Peyer's patch (tissue), 4 donors: ENCODE results near the gene GIPC1. TPM values are rescaled to one million over a fixed set of nuclear protein-coding genes. Genes with fewer than 3 reads are reported as not detected.
A peak's percentile ranks its signal among the peaks of the same experiment; 100 is the strongest.

ENCODE experiments used
- DNase-seq, 3 donors: peaks; one replicate each; pipeline ENCODE4 v3.0.0-alpha.2; 2017 to 2019
- H3K27ac ChIP-seq, 4 donors: fragments of 200-600 bp; sonication (generic); one replicate each; pipeline ENCODE4 v1.5.1; 2016 to 2019
- H3K27me3 ChIP-seq, 2 donors: fragments of 200-600 bp; sonication (generic); one replicate each; pipeline ENCODE4 v1.5.1; 2019
- H3K36me3 ChIP-seq, 3 donors: fragments of 200-600 bp; sonication (generic); one replicate each; pipeline ENCODE4 v1.5.1; 2016 to 2019
- H3K4me1 ChIP-seq, 4 donors: fragments of 200-600 bp; sonication (generic); one replicate each; pipeline ENCODE4 v1.5.1; 2016 to 2019
- H3K4me3 ChIP-seq, 4 donors: fragments of 200-600 bp; sonication (generic); 1 replicate in 3 of 4; 2 replicates in 1 of 4; pipeline ENCODE4 v1.5.1; 2016 to 2019; ENCODE audit warnings: mild to moderate bottlenecking in 1 of 4
- H3K9me3 ChIP-seq, 4 donors: fragments of 200-600 bp; sonication (generic); one replicate each; pipeline ENCODE4 v1.5.1; 2016 to 2019; ENCODE audit warnings: mild to moderate bottlenecking in 1 of 4
- POLR2A ChIP-seq, 2 donors: fragments of 450-650 bp; IDR thresholded peaks; one replicate each; pipeline ENCODE4 v1.5.1; 2017; ENCODE audit warnings: antibody characterized with exemption in 2 of 2, mild to moderate bottlenecking in 2 of 2, moderate library complexity in 2 of 2
- total RNA-seq, 4 donors: library from RNA; depleted of rRNA; stranded (reverse); fragments of >200 nt; gene quantifications; one replicate each; pipeline ENCODE4 v1.1.0, GENCODE V29; 2016
- TF ChIP-seq, protein P1 (sequence below), 6 experiments: fragments of 450-650 bp in 4 of 6; fragments of 200-600 bp in 2 of 6; sonication (generic) in 1 of 6; IDR thresholded peaks; one replicate each; pipeline ENCODE4 v1.5.1; 2017 to 2019; ENCODE audit warnings: antibody characterized with exemption in 6 of 6, mild to moderate bottlenecking in 3 of 6, moderate library complexity in 1 of 6

The GIPC1 gene
- total RNA-seq, 4 donors from 2014 or later = 45.8 to 68.5 (median 65.2) TPM

DNA sequence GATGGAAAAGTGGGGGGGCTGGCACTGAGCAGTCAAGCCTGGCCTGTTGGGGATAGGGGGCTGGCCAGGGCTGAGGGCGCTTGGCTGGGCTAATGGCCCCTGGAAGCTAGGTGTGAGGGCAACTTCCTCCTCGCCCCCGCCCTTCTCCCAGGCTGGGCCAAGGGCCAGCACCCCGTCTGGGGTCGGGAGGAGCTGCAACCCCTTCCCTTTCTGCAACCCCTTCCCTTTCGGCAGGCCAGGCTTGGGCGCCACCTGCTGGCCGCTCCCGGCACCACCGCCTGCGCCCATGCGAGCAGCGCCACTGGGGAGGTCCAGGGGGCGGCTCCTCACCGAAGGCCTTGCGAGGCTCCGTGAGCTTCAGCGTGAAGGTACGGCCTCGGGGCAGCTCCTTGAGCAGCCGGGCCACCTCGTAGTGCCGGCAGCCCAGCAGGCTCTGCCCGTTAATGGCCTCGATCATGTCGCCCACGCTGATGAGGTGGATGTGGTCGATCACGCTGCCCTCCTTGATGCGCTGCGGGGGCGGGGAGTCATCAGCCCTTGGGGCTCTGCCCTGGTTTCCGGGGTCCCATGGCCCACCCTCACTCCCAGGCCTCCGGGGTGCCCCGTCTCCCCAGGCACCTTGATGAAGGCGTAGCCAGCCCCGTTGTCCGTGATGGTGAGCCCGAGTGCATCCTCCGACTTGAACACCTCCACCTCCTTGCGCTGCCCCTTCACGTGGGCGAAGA is 15.8 kb downstream of the GIPC1 start:
- Histone ChIP-seq H3K27me3 (no peaks in the 10 kb centered on the region), H3K4me1 (peaks cover 0 to 15% (median 2%) of the 10 kb centered on the region in 4 donors), H3K4me3 (peak overlapping the region in 1 of 4 donors; percentile 2), H3K36me3 (peaks cover 0 to 57% (median 0%) of the 10 kb centered on the region in 3 donors), H3K27ac (peak overlapping the region in 1 of 4 donors; percentile 42), H3K9me3 (no peaks in the 10 kb centered on the region)
- peak in 2 of 3 donors; percentile 53 to 79 for DNase-seq
- TF ChIP-seq POLR2A (IDR thresholded peaks at IDR 0.05) = no peak
- TF ChIP-seq, protein P1, sequence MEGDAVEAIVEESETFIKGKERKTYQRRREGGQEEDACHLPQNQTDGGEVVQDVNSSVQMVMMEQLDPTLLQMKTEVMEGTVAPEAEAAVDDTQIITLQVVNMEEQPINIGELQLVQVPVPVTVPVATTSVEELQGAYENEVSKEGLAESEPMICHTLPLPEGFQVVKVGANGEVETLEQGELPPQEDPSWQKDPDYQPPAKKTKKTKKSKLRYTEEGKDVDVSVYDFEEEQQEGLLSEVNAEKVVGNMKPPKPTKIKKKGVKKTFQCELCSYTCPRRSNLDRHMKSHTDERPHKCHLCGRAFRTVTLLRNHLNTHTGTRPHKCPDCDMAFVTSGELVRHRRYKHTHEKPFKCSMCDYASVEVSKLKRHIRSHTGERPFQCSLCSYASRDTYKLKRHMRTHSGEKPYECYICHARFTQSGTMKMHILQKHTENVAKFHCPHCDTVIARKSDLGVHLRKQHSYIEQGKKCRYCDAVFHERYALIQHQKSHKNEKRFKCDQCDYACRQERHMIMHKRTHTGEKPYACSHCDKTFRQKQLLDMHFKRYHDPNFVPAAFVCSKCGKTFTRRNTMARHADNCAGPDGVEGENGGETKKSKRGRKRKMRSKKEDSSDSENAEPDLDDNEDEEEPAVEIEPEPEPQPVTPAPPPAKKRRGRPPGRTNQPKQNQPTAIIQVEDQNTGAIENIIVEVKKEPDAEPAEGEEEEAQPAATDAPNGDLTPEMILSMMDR (IDR thresholded peaks at IDR 0.05) = peak; percentile 69 to 91 (median 74)

GRCh38 chr19:14479309-14479974 is 16.5 kb downstream of the GIPC1 start:
- Histone ChIP-seq H3K27me3 (no peaks in the 10 kb centered on the region), H3K9me3 (no peaks in the 10 kb centered on the region), H3K4me1 (peaks cover 0 to 20% (median 3%) of the 10 kb centered on the region in 4 donors), H3K36me3 (peaks cover 0 to 50% (median 0%) of the 10 kb centered on the region in 3 donors), H3K4me3 (no peak overlapping the region), H3K27ac (peak overlapping the region in 1 of 4 donors; percentile 42)
- TF ChIP-seq POLR2A (IDR thresholded peaks at IDR 0.05) = no peak
- TF ChIP-seq, protein P1 (IDR thresholded peaks at IDR 0.05) = no peak
- no peak for DNase-seq

DNA sequence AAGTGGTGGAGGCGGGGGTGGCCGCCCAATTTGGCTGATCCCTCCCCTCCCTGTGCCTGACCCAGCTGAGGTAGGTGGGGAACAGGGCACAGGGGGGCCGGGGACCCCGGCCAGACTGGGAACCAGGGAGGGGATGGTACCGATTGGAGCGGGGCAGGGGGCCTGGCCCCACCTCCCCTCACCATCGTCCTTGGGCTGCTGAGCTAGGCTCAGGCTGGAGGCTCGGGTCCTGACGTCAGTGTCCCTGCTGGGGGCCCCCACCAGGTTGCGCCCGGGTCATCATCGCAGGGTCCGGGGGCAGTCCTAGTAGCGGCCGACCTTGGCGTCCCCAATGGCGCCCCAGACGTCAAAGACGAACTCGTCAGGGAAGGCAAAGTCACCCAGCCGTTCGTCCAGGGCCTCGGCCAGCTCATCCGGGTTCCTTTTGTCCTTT is 17.8 kb downstream of the GIPC1 start:
- peak overlapping the region in 1 of 4 donors; percentile 57 for H3K27ac ChIP-seq
- TF ChIP-seq, protein P1 (IDR thresholded peaks at IDR 0.05) = no peak
- no peak for TF ChIP-seq POLR2A (IDR thresholded peaks at IDR 0.05)
- H3K9me3 ChIP-seq = no peaks in the 10 kb centered on the region
- peaks cover 0 to 32% (median 8%) of the 10 kb centered on the region in 4 donors for H3K4me1 ChIP-seq
- H3K4me3 ChIP-seq = no peak overlapping the region
- H3K36me3 ChIP-seq = peaks cover 0 to 46% (median 0%) of the 10 kb centered on the region in 3 donors
- DNase-seq = no peak
- H3K27me3 ChIP-seq = peaks cover 0 to 3% of the 10 kb centered on the region in 2 donors

GRCh38 chr19:14477418-14478112 is 18.4 kb downstream of the GIPC1 start:
- H3K36me3 ChIP-seq = peaks cover 0 to 43% (median 0%) of the 10 kb centered on the region in 3 donors
- H3K27ac ChIP-seq = peak overlapping the region in 2 of 4 donors; percentile 40 to 57
- TF ChIP-seq, protein P1 (IDR thresholded peaks at IDR 0.05) = no peak
- no peak for TF ChIP-seq POLR2A (IDR thresholded peaks at IDR 0.05)

DNA sequence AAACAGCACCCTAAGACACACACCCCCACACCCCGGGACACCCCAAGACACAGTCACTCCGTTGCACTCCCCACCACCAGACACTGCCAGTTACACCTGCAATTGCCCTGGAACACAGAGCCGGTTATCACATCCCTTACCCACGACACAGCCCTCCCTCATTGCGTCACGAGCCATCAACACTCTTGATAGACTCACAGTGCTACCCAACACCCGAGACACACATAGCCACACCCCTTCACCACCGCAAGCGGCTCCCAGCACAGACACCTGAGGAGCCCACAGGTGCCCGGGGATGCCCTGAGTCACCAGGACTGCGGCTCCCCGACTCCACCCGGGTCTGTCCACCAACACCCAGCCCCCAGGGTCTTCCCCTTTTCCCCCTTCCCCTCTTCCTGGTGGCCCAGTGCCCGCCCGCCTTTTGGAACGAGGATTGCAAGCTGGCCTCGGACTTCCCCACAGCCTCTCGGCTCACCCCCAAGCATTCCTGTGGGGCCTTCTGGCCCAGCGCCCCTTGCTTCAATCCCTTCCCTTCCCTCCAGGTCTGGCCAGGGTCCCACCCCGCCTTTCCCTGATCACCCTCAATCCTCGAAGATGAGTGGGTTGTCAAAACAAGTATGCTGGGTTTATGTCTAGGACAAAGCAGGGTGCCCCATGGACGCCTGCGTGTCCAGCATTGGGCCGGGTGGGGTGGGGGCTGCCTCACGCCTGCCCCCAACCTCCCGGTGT is 19.1 kb downstream of the GIPC1 start:
- Histone ChIP-seq H3K4me3 (no peak overlapping the region), H3K4me1 (peaks cover 0 to 44% (median 18%) of the 10 kb centered on the region in 4 donors), H3K36me3 (peaks cover 0 to 35% (median 0%) of the 10 kb centered on the region in 3 donors), H3K27ac (peak overlapping the region in 2 of 4 donors; percentile 40 to 57), H3K9me3 (no peaks in the 10 kb centered on the region), H3K27me3 (peaks cover 0 to 3% of the 10 kb centered on the region in 2 donors)
- DNase-seq = peak in 2 of 3 donors; percentile 31 to 69
- TF ChIP-seq POLR2A (IDR thresholded peaks at IDR 0.05) = no peak
- TF ChIP-seq, protein P1 (IDR thresholded peaks at IDR 0.05) = no peak

More at GRCh38 chr19:14477418-14478112, 18.4 kb downstream of the GIPC1 start:
- no peak for DNase-seq
- Histone ChIP-seq H3K4me3 (no peak overlapping the region), H3K4me1 (peaks cover 0 to 37% (median 12%) of the 10 kb centered on the region in 4 donors), H3K9me3 (no peaks in the 10 kb centered on the region), H3K27me3 (peaks cover 0 to 3% of the 10 kb centered on the region in 2 donors)
